NCI-H748 (cell line): ENCODE data around the gene NDOR1.

ENCODE experiments used
- DNase-seq: peaks from one replicate; lab custom pipeline; 2025; ENCODE audit not compliant: unreplicated experiment; lab: John Stamatoyannopoulos, UW

The NDOR1 gene

DNA sequence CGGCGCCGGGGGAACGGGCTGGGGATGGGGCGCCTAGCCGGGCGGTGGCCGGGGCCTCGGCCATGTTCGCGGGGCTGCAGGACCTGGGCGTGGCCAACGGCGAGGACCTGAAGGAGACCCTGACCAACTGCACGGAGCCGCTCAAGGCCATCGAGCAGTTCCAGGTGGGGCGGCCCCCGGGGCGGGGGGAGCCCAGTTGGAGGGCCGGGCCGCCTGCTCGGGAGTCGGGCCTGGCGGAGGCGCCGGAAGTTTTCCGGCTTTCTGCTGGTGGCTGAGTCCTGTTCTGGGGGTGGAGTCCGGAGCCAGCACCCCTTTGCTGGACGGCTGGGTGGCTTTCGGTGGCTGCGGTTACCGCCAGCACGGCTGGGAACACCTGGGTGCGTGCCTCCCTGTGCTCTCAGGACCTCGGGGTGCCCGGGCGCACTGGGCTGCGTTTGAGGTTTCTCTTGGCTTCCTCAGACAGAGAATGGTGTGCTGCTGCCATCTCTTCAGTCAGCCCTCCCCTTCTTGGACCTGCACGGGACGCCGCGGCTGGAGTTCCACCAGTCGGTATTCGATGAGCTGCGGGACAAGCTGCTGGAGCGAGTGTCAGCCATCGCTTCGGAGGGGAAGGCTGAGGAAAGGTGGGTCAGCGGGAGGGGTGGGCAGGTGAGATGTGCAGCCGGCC lies 50.1 kb downstream of the NDOR1 start:
- DNase-seq = peak; percentile 77

DNA sequence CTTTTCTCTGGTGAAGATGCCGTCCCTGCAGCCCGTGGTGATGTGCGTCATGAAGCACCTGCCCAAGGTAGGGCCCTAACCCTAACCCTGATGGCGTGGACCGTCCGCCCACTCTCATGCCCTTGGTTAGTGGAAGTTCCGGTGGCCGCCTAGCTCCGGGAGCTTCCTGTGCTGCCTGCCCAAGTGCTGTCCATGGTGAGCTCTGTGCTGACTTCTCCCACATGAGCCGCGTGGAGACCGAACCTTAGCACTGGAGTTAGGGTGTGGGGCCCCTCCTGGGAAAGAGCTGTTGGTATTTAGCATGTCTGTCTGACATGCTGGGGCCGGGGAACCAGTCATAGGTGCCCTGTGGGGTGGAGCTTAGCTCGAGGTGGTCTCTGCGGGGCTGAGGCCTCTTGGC lies 50.9 kb downstream of the NDOR1 start:
- DNase-seq = no peak

- DNase-seq = no peak
These were observed 51.4 kb downstream of the NDOR1 start for GRCh38 chr9:137256856-137257255.

DNA sequence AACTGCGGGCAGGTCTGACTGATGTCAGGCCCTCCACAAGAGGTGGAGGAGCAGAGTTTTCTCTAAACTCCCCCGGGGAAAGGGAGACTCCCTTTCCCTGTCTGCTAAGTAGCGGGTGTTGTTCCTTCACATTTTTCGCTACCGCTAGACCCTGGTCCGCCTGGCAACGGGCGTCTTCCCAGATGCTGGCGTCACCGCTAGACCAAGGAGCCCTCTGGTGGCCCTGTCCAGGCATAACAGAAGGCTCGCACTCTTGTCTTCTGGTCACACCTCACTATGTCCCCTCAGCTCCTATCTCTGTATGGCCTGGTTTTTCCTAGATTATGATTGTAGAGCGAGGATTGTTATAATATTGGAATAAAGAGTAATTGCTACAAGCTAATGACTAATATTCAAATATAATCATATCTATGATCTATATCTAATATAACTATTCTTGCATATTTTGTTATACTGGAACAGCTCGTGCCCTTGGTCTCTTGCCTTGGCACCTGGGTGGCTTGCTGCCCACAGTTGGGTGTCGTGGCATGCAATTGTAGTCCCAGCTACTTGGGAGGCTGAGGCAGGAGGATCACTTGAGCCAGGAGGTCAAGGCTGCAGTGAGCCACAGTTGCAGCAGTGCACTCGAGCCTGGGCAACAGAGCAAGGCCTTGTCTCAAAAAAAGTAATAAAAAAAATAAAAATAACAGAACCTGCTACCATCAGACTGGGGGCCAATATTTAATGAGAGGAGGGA lies 56.8 kb downstream of the NDOR1 start:
- peak; percentile 35 for DNase-seq

- no peak for DNase-seq
These were observed 57.4 kb downstream of the NDOR1 start for GRCh38 chr9:137262909-137263285.

DNA sequence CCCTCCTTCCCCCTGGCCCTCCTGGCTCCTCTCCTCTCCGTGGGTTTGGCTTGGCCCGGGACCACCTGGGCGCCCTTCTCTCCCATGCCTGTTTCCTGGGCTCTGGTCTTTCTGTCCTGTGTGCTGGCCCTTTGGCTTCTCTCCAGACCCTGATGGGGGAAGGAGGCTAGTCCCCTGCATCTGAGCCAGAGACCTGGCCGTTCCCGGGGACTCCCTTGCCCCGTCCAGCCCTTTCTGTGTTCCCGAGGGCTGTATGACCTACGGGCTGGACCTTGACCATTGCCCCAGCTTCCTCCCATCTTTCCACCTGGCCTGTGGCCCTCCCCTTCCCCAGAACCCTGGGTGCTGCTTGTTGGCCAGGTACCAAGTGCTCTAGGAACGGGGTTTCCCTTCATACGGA lies 58.0 kb downstream of the NDOR1 start:
- no peak for DNase-seq

- no peak for DNase-seq
These were observed 58.6 kb downstream of the NDOR1 start for GRCh38 chr9:137264067-137264466.

DNA sequence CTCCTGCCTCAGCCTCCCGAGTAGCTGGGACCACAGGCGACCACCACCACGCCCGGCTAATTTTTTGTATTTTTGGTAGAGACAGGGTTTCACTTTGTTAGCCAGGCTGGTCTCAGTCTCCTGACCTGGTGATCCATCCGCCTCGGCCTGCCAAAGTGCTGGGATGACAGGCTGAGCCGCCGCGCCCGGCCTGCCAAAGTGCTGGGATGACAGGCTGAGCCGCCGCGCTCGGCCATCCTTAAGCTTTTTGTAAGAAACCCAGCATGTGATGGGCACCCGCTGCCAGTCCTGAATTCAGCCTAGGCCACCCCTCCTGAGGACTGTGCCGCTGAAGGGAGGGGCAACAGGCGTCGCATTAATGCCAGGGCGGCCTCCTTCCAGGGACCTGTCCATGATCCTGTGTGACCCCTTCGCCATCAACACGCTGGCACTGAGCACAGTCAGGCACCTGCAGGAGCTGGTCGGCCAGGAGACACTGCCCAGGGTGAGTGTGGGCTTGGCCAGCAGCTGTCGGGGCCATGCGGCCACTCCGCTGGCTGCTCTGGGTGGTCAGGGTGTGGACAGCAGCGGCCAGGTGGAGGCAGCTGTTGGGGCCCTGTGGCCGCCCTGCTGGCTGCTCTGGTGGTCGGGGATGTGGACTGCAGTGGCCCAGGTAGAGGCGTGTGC lies 60.1 kb downstream of the NDOR1 start:
- DNase-seq = no peak

DNA sequence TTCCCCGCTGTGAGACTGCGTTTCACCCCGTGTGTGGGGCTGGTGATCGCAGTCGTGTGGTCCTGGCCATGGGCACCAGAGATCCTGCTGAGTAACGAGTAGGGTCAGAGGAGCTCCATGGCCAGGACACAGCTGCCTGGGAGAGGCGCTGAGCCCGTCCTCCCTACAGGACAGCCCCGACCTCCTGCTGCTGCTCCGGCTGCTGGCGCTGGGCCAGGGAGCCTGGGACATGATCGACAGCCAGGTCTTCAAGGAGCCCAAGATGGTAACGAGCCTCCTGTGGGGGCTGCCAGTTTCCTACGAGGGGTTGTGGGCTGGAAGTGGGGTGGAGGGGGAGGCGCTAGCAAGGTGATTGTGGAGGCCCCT lies 60.6 kb downstream of the NDOR1 start:
- DNase-seq = no peak
